HK-2 (cell line): ENCODE data around the gene MACROD2.

Experiments used
- DNase-seq: peaks from one replicate; pipeline ENCODE4 v3.0.0-alpha.2; 2018; ENCODE audit not compliant: unreplicated experiment

MACROD2 gene

DNA sequence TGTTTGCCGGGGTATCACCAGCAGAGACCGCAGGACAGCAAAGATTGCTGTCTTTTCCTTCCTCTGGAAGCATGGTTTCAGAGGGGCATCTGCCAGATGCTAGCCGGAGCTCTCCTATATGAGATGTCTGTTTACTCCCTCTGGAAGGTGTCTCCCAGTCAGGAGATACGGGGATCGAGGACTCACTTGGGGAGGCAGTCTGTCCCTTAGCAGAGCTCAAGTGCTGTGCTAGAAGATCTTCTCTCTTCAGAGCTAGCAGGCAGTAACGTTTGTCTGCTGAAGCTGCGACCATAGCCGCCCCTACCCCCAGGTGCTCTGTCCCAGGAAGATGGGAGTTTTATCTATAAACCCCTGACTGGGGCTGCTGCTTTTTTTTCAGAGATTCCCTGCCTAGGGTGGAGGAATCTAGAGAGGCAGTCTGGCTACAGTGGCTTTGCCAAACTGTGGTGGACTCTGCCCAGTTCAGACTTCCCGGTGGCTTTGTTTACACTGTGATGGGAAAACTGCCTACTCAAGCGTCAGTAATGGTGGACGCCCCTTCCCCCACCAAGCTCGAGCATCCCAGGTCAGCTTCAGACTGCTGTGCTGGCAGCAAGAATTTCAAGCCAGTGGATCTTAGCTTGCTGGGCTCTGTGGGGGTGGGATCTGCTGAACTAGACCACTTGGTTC, 475.0 kb downstream of the MACROD2 start:
- no peak for DNase-seq

DNA sequence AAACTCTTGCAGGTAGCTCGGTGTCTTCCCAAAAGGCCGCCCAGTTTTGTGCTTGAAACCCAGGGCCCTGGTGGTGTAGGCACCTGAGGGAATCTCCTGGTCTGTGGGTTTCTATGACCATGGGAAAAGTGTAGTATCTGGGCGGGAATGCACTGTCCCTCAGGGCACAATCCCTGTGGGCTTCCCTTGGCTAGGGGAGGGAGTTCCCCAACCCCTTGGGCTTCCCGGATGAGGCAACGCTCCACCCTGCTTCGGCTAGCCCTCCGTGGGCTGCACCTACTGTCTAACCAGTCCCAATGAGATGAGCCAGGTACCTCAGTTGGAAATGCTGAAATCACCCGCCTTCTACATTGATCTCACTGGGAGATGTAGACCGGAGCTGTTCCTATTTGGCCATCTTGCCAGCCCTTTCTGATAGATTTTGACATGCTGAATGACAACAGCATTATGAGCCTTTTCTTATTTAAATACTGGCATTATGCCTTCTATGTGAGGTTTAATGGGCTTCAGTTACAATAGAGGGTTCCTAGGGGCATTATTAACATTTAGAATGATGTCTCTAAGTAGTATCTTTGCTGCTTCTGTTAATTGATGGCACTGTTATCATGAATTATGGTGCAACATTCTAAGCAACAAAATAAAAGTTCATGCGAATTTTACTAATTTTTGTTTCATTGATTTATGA, 475.8 kb downstream of the MACROD2 start:
- no peak for DNase-seq

DNA sequence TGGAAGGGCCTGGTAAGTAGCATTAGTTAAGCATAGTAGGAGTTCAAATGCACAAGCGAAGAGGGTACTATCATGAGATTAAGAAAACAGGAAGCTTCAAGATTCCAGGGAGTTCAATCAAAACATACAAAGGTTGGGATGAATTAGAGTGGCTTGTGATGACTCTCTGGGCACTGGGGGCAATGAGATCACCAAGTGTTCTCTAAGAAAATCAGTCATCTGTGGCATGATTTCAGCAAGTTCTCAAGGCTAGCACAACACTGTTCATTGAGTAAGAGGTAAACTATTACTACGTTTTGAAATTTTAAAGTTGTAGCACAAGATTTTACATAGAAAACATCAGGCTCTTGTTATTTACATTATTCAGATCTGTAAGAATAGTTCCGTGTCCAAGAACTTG, 481.8 kb downstream of the MACROD2 start:
- DNase-seq: peak; percentile 51

DNA sequence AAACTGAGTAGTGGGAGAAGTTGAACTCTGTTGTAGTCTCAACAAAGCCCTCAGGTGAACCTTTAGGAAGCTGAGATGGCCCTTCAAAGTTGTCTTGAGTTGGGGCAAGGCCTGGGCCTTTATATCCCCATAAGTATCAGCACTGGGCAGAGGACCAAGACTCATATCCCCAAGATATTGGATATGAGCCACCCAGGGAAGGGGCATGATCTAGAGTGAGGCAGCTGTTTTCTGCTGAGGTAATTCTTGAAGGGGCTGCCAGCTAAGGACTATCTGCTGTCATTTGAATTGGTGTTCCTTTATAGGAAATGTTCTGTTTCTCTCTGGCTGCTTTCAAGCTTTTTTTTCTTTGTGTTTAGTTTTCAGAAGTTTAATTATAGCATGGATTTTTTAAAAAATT, 482.8 kb downstream of the MACROD2 start:
- DNase-seq: no peak

DNA sequence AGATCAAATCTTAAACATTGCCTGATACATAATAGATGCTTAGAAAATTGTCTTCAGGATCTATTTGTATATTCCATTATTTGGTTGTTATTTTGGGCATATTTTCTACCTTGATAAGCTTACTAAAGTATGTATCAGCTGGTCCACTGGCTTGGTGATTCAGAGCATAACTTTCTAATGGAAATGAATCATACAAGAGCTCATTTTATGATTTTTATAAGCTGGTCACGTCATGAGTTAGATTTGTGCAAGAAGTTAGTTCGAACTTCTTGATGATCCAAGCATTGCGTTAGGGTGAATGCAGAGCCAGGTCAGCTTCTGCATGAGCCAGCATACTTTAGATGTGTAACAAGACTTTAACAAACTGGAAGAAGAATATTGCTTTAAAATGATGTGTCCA, 486.5 kb downstream of the MACROD2 start:
- DNase-seq: no peak

DNA sequence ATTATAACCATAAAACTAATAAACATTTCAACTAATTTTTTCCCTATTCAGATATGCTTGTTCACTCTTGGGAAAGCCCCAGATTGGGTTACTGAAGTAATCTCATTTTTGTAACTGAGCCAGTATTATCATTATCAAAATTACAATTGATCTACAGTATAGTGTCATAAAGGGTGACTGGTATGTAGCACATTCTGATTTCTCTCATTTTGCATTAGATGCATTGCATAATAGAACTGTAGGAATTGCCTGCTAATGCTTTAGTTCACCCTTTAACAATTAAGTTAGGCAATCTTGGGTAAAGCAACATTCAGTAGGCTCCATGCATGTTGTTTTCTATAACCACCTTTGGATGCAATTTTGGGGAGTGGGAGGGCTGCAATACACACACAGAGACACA, 492.9 kb downstream of the MACROD2 start:
- DNase-seq: no peak

DNA sequence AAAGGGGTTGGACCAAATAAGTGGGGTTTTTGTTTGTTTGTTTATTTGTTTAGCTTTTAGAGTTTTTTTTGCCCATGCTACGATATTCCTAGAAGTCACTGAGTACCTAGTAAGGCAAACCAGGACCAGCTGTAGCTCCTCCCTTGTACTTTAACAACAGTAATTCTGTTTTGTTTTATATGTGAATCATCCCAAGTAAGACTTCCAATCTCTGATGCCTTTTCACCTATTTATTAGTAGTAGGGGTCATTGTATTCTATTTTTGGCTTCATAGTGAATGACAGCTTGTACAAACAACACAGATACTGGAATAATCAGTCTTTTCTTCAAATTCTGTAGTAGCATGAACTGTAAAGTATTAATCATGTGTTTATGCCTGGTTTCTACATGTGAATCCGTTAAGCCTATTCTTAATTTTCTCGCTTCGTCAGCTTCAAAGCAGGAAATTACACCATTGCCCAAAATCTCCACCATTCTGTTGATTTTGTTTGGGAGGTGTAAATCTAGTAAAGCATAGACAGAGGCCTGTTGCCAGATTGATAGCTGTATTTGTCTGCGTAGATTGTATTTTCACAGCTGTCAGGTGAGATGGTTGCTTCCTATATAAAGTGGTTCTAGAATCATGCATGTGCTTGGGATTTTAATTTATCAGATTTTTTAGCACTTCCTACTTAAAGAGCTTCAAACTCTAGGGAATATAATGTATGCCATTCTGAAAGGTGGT, 493.6 kb downstream of the MACROD2 start:
- no peak for DNase-seq

DNA sequence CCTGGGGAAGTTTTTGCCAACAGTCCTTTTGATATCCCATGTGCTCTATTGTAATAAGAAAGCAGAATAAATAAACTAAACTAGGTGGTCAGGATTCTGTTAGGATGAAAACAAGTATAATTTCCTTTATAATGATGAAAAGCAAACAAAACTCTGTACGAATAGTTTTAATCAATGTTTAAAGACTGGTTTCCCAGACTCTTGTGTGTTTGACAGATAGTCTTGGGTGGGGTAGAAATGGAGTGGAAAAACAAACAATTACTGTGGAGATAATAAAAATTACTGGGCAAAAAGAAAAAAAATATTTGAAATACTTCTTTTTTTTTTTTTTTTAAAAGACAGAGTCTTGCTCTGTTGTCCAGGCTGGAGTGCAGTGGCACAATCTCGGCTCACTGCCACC, 494.2 kb downstream of the MACROD2 start:
- no peak for DNase-seq

DNA sequence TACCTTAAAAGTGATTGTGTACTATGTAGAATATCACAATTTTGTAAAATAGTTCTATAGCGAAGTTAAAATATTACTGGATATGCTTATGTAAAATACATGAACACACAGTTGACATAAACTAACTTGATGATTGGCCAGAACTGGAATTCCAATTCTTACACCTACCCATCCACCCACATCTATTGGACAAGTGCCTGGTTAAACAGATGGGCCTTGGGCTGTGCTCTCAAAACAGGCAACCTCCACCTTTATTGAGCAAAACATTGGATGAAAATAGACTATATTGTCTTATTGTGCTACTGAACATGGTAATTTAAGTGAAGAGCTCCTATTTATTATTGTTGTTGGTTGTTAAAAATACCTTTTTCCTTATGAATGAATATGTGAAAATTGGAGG, 496.1 kb downstream of the MACROD2 start:
- DNase-seq: no peak

DNA sequence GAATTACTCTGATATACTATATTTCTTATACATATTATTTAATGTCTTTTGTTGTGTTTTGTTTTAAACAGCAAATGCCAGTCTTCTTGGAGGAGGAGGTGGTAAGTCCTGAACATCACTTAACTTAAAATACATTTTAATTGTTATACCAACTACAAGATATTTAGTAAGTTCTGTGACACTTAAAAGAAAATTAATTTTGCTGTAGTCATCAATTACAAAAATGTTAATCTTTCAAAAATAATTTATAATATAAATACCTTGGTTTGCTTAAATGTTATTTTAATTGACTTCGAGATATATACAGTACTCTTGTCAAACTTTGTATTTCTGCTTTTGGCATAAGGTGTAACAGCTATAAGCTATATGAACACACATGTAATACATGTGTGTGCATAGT, 498.1 kb downstream of the MACROD2 start:
- DNase-seq: no peak

DNA sequence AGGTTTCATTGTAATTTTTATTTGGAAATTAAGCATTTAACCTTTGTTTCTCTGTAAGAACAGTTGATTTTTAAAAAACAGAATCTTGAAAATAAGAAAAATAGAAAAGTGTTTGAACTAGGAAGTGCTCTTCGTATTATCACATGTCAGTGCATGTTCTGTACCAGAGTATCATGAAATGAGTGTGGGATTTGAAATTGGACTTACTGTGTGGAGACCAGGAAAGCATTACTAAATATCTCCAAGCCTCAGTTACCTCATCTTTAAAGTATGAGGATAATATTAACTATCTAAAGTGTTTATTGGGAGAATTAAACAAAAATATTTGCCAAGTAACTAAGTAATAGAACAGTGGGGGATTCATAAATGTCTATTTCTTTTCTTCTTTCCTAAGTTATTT, 499.0 kb downstream of the MACROD2 start:
- no peak for DNase-seq

DNA sequence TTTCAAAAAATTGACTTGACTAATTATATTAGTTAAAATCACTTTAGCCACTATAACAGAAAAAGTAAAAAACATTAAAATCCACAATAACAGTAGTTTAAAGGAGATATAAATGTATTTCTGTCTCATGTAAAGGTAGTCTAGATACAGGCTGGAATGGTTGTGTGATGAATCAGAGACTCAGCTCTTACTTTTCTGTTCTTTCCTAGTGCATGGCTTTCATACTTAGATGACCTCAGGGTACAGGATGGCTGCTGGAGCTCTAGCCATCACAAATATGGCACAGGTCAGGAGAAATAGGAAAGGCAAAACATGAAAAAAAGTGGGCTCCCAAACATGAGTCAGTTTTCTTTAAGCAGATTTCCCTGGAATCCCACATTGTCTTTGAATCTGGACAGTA, 499.8 kb downstream of the MACROD2 start:
- DNase-seq: no peak

DNA sequence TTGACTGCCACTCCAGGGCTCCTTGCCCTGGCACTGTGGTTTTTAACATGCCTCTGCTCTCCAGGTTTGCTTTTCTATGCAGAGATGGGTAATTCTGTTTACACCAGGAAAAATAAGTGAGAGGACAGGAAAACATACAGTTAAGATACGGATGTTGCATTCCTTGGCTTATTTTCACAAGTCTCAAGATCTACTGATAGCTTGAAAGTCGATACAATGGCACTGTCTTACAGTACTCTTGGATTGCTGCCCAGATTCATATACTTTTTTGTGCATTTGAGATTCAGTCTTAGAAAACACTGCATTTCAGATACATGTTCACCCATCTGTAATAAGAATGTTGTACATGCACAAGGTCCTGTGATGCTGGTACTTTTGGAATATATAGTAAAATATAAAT, 501.7 kb downstream of the MACROD2 start:
- no peak for DNase-seq

DNA sequence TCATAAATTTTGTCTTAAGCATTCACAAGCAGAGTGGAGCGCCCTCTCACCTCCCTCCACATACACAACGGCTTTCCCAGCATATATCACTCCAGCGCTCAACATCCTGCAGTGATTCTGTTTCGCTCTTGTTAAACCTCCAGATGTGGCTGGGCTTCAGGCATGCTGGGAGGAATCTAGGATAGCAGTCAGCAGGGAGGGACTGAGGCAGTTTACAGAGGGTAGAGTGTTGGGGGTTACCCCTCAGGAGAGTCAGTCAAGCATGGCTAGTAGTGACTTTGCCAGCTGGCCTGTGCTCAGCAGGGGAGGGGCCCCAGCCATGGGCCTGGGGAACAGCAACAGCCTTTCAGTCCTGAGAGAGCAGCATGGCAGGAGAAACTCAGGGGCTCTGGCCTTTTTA, 503.5 kb downstream of the MACROD2 start:
- DNase-seq: no peak

DNA sequence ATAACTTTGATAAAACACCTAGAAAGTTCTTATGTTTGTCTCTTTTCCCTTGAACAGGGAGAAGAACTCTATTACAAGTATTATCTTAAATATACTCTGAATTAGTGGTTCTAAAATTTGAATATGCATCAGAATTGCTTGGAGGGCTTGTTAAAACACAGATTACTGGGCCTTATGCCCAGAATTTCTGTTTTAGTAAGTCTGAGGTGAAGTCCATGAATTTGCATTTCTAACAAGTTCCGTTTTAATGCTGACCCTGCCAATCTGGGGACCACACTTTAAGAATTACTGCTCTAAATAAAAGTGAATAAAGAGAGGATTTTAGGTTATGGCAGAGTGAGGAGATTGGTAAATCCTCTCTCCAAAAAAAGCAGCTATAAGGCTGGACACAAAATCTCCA, 510.2 kb downstream of the MACROD2 start:
- DNase-seq: no peak

DNA sequence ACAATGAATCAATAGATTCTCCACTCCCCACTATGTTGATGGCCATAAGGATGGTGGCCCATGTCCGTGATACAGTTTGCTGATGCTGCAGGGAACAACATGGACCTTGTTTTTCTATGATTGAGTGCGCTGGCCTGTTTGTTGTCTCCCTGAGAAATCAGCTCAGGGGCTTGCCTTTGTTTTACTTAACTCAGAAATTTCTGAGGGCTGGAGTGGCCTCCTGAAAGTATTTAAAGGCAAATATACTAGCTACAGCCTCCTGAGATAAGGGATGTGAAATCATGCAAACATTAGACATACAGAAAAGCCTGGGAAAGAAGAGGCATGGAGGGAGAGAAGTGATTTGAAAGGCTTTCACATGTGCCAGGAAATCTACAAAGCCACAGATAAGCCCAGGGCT, 512.4 kb downstream of the MACROD2 start:
- no peak for DNase-seq

DNA sequence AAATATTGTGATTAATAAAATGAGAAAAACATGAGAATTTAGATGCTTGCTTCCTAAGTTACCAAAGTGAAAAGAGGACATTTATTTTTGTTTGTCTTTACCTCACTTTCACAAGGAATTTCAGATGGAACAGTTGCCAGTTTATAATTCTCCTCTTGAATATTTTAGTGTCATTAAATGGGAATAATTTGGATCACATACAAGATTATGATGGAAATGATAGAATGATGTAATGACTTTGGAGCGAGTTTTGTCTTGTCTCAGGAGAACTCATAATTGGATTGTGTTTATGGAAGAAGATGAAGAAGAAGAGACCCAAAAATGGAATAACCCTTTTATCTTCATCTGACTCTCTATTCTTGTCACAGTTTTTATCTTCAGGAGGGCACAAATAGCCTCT, 515.0 kb downstream of the MACROD2 start:
- DNase-seq: no peak

DNA sequence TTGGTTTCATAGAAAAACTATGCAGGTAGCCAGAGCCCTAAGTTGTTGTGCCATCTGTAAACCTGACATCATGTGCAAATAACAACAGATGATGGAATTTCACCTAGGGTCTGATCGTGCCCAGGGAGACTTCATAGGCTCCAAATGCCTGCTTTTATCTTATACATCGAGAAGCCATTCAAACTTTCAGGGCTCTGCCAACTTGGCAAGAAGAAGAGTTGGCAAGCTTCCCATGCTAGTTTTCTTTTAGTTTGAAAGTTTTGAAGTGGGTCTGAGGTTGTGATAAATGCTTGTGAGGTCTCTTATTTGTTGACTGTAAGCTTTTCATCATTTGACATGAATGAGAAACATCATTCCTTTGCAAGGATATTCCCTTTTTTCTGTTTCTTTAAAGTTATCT, 517.5 kb downstream of the MACROD2 start:
- no peak for DNase-seq

DNA sequence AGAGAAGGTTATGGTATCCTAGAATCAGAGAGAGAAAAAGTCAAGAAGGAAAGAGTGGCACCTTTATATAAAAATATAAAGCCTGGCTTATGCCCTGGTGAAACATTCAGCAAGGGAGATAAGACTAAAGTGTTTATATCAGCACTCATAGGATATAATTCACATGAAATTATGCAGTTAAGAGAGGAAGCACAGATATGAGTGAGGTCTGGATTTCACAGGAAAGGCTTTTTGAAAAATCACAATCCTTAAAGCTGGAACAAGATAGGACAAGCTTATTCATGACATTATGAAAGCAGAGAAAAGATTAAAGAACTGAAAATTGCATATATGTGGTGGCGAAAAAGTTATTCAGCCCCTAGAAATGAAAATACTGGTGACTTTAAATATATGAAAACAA, 523.3 kb downstream of the MACROD2 start:
- DNase-seq: no peak

DNA sequence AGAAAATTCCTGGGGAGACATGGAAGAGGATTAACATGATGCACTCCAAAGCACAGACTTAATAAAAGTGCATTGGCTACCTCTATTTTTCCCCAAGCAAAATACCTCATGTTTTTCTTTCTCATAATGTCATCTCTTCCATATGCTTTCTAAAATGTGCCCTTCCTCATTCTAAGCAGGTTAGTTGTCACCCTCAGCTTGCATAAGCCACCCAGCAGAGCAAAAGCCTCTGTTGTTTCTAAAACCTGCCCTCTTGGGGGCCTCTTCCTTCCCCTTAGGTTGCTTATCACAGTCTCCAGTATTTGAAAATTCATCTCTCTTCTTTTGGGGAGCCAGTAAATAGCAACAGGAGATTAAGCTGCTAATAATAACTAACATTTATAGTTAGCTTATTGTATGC, 525.7 kb downstream of the MACROD2 start:
- DNase-seq: no peak

DNA sequence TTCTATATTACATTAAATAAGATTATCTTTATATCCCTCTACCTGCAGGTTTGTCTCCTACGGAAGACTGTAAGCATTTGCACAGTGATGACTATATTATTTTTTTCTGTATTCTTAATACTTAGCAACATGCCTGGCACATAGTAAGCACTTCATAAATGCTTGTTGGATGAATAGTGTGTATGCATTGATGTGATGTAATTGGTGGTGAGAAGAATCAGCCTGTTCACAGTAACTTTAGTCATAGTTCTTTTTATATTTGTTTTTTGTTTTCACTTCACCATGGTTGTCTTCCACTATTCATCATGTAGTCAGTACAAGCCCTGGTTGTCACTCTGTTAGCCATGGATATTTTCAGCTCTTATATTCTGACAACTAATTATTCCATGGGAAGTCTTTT, 526.1 kb downstream of the MACROD2 start:
- no peak for DNase-seq

DNA sequence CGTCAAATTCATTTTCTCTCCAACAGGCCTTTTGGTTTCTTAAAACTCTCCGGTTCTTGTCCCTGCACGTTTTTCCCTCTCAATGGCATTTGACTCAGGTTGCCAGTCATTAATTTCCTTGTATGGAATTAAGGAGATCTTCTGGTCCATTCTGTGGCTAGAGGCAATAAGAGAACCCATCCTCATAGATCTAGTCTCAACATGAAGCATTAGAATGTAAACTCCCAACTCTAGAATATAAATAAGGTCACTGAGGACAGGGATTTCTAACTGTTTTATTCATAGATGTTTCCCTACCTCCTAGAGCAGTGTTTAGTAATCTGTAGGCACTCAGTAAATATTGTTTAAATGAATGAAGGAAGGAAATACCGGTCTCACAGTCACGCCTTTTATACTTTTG, 527.3 kb downstream of the MACROD2 start:
- no peak for DNase-seq

DNA sequence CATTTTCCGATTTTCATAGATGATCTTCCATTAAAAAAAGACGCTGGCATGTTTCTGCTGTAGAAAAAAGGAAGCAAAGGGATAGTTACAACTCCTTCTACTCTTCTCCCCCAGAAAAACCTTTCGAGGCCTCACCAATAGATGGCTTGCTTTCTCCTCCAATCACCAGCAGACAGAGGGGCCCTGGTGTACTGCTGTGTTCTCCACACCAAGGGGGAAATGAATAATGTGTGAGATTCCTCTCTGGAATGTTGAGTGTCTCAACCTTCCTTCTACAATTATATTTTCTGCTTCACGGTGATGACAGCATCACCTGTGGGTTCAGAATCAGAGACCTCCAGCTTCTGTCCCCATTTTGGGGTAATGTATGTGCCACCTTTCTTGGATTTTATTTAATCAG, 527.8 kb downstream of the MACROD2 start:
- peak; percentile 22 for DNase-seq
